ENCODE data around the gene OBSCN. TPM values are rescaled to one million over a fixed set of nuclear protein-coding genes. Genes with fewer than 3 reads are reported as not detected.
"Not testable (repeated sequence)": the region's sequence is repeated elsewhere in the genome, so short reads cannot be mapped to it uniquely, and the experiment has no call there.

The OBSCN gene
- total RNA-seq, 1 experiment from 2014 or later, result 1.1 TPM

GRCh38 chr1:228213917-228214808, 6.3 kb downstream of the OBSCN start:
- DNase-seq (ENCODE audit: low spot score), result no peak

GRCh38 chr1:228214921-228215662, 7.2 kb downstream of the OBSCN start:
- DNase-seq (ENCODE audit: low spot score), result no peak

DNA sequence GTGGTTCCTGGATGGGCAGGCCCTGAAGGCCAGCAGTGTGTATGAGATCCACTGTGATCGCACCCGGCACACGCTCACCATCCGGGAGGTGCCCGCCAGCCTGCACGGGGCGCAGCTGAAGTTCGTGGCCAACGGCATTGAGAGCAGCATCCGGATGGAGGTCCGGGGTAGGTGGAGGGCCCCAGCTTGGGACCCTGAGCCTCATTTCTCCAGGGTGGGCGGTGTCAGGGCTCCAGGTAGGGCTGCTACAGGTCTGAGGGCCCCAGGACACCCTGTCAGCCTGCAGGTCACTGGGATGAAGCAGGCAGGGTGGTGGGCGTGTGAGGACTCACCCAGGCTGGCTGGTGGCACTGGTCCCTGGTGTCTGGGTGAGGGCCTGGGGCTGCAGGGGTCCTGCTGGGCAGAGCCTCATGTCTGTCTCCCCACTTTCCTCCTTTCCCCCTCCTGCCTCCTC, 7.8 kb downstream of the OBSCN start:
- no peak for DNase-seq (ENCODE audit: low spot score)

DNA sequence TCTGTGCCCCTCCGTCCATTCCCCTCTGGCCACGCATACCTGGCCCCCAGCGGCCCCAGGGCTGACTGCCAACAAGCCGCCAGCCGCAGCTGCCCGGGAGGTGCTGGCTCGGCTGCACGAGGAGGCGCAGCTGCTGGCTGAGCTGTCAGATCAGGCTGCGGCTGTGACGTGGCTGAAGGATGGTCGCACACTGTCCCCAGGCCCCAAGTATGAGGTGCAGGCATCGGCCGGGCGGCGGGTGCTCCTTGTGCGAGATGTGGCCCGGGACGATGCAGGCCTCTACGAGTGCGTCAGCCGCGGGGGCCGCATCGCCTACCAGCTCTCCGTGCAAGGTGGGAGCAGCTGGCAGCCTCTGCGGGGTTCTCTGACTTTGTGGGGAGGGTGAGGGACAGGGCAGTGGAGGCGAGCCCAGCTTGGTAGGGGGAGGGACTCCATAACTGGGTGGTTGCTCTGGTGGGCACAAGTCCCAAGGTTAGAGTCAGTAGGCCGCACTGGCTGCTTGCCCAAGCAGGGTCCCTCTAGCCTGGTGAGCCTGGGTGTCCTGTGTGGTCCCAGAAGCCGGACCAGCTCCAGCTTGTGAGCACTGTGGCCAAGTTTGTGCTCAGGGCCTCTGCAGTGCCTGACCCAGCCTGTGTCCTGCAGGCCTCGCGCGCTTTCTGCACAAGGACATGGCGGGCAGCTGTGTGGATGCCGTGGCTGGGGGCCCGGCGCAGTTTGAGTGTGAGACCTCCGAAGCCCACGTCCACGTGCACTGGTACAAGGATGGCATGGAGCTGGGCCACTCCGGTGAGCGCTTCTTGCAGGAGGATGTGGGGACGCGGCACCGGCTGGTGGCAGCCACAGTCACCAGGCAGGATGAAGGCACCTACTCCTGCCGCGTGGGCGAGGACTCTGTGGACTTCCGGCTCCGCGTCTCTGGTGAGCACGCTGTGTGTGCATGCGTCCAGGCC, 8.8 kb downstream of the OBSCN start:
- no peak for DNase-seq (ENCODE audit: low spot score)

GRCh38 chr1:228217551-228218344, 9.9 kb downstream of the OBSCN start:
- no peak for DNase-seq (ENCODE audit: low spot score)

GRCh38 chr1:228218513-228219244, 10.8 kb downstream of the OBSCN start:
- DNase-seq (ENCODE audit: low spot score), result no peak

- DNase-seq (ENCODE audit: low spot score), result no peak
Observed at GRCh38 chr1:228219245-228219961, 11.6 kb downstream of the OBSCN start.

GRCh38 chr1:228219962-228220780, 12.3 kb downstream of the OBSCN start:
- no peak for DNase-seq (ENCODE audit: low spot score)

DNA sequence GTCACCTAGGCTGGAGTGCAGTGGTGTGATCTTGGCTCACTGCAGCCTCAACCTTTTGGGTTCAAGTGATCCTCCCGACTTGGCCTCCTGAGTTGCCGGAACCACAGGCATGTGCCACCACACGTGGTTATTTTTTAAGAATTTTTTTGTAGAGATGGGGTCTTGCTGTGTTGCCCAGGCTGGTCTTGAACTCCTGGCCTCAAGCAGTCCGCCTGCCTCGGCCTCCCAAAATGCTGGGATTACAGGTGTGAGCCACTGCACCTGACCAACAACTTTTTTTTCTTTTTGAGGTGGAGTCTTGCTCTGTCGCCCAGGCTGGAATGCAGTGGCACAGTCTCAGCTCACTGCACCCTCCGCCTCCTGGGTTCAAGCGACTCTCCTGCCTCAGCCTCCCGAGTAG, 13.3 kb downstream of the OBSCN start:
- not testable (repeated sequence) for DNase-seq (ENCODE audit: low spot score)

DNA sequence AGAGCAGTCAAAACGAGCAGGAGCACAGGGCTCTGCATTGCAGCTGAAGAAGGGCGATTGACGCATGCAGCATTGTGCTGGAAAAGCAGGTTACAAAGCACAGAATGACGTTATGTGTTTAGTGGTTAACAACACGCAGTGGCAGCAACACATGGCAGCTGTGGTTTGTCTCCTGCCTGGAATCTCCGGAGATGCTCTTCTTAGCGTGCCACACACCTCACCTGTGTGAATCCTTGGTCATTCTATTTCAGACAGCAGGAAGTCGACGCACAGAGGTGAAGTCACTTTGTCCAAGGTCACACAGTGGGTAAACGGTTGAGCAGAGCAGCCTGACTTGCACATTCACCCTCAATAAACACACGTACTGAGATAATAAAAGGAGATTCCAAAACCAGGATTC, 14.7 kb downstream of the OBSCN start:
- no peak for DNase-seq (ENCODE audit: low spot score)

DNA sequence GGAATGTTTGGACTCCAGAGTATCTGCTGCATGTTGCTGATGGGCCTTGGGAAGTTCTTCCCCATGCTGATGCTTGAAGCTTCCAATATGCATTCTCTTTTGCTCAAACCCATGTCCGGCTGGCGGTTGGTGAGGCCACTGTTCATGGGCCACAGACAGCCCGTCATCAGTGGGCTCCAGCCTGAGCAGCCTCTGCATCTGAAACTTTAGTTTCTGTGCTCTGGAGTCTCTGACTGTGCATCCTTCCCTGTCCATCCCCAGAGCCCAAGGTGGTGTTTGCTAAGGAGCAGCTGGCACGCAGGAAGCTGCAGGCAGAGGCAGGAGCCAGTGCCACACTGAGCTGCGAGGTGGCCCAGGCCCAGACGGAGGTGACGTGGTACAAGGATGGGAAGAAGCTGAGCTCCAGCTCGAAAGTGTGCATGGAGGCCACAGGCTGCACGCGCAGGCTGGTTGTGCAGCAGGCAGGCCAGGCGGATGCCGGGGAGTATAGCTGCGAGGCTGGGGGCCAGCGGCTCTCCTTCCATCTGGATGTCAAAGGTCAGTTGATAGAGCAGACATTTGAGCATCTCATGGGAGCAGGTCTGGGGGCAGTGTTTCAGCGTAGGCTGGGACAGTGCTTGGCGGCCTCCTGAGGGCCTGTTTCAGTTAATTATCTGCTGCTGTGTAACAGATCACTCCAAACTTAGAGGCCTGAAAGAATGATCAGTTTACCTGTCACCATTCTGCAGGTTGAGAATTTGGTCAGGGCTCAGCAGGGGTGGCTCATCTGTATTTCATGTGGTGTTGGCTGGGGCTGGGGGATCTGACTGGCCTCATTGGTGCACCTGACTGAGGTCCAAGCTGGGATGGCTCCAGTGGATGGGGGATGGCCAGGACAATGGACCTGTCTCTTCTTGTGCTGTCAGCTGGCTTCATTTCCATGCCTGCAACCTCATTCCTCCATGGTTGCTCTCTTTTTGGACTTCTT, 16.6 kb downstream of the OBSCN start:
- no peak for DNase-seq (ENCODE audit: low spot score)

GRCh38 chr1:228225165-228225710, 17.4 kb downstream of the OBSCN start:
- no peak for DNase-seq (ENCODE audit: low spot score)

DNA sequence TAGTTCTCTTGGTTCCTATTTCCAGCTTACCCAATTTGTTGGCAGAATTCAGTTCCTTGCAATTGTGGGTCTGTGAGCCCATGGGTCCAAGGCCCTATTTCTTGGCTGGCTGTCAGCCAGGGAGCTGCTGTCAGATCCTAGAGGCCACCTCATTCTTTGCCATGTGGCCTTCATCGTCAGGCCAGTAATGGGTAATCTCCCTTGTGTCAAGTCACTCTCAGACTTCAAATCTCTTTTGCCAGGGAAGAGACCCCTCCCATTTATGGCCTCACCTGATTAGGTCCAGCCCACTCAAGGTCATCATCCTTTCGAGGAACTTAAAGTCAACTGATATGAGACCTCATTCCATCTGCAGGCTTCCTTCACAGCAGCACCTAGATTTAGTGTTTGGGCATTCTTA, 17.9 kb downstream of the OBSCN start:
- DNase-seq (ENCODE audit: low spot score), result no peak

- DNase-seq (ENCODE audit: low spot score), result no peak
Observed at GRCh38 chr1:228226141-228226874, 18.5 kb downstream of the OBSCN start.

GRCh38 chr1:228226956-228227791, 19.3 kb downstream of the OBSCN start:
- no peak for DNase-seq (ENCODE audit: low spot score)

All from H4 (cell line).